AG04450 (cell line): ENCODE results near the gene C10orf90. TPM values are rescaled to one million over a fixed set of nuclear protein-coding genes. Genes with fewer than 3 reads are reported as not detected.
"Not testable (repeated sequence)": the region's sequence is repeated elsewhere in the genome, so short reads cannot be mapped to it uniquely, and the experiment has no call there.

Experiments used
- CTCF ChIA-PET: fragments of 300-600, 350-600 bp; formaldehyde crosslinking; extraction: SDS; loops from one replicate; lab custom pipeline; 2022; ENCODE audit warnings: antibody characterized with exemption, inconsistent platforms; lab: Charles Lee
- POLR2A ChIA-PET: fragments of 350-600 bp; formaldehyde crosslinking; extraction: SDS; loops from one replicate; lab custom pipeline; 2021; ENCODE audit warnings: antibody characterized with exemption, inconsistent platforms; lab: Yijun Ruan, JAX
- DNase-seq: peaks from one replicate; pipeline ENCODE4 v3.0.0-alpha.2; 2011; ENCODE audit warnings: low read depth, low spot score
- H3K27ac ChIP-seq: one replicate; pipeline ENCODE4 v1.5.1; 2012; ENCODE audit warnings: low read depth, low read length, control low read depth
- H3K27me3 ChIP-seq: one replicate; pipeline ENCODE4 v1.6.0; 2012; ENCODE audit warnings: low read length; ENCODE audit not compliant: control insufficient read depth, insufficient read depth
- H3K4me3 ChIP-seq: 2 replicates; pipeline ENCODE4 v1.5.1; 2011; ENCODE audit warnings: mild to moderate bottlenecking, low read depth, low read length, control low read depth
- H3K9me3 ChIP-seq: 2 replicates; pipeline ENCODE4 v1.5.1; 2012; ENCODE audit warnings: low read length; ENCODE audit not compliant: control insufficient read depth, insufficient read depth
- CTCF ChIP-seq: IDR thresholded peaks from 2 replicates; pipeline ENCODE4 v1.5.1; 2011; ENCODE audit warnings: low read depth, low read length, control low read depth, inconsistent platforms
- polyA plus RNA-seq: library from polyadenylated mRNA; depleted of rRNA; stranded (reverse); fragments of >200 nt; gene quantifications from 2 replicates; pipeline ENCODE4 v1.2.3, GENCODE V29; 2011

Gene C10orf90
- polyA plus RNA-seq, 1 experiment = 0.10 TPM

GRCh38 chr10:126563361-126563760, 107.1 kb downstream of the C10orf90 start:
- CTCF ChIA-PET = no interaction called here
- POLR2A ChIA-PET = no interaction called here
- Histone ChIP-seq H3K4me3 (no peak overlapping the region), H3K27me3 (peaks cover 6% of the 10 kb centered on the region), H3K9me3 (no peaks in the 10 kb centered on the region), H3K27ac (no peak overlapping the region)
- no peak for DNase-seq
- TF ChIP-seq CTCF = no peak

GRCh38 chr10:126561921-126562680, 108.4 kb downstream of the C10orf90 start:
- ChIA-PET CTCF (no interaction called here), POLR2A (interaction anchor here (0.6 kb wide), 2 partner anchors 14 to 1468 kb away, joined by 3 to 7 read pairs; no protein-coding TSS in a partner anchor)
- DNase-seq = no peak
- Histone ChIP-seq H3K4me3 (no peak overlapping the region), H3K9me3 (no peaks in the 10 kb centered on the region), H3K27me3 (peaks cover 9% of the 10 kb centered on the region), H3K27ac (no peak overlapping the region)
- no peak for TF ChIP-seq CTCF

- no peak for TF ChIP-seq CTCF
- H3K27ac ChIP-seq = no peak overlapping the region
- H3K4me3 ChIP-seq = peak overlapping the region; percentile 41
- no peaks in the 10 kb centered on the region for H3K9me3 ChIP-seq
- H3K27me3 ChIP-seq = peaks cover 6% of the 10 kb centered on the region
- DNase-seq = no peak
- ChIA-PET POLR2A (interaction anchor here (0.6 kb wide), 1 partner anchor 1468 kb away, joined by 7 read pairs; no protein-coding TSS in a partner anchor), CTCF (interaction anchor here (0.8 kb wide), 1 partner anchor 579 kb away, joined by 3 read pairs; no protein-coding TSS in a partner anchor)
Observed at GRCh38 chr10:126561294-126561920, 109.1 kb downstream of the C10orf90 start.

- ChIA-PET POLR2A (no interaction called here), CTCF (interaction anchor here (0.6 kb wide), 1 partner anchor 139 kb away, joined by 3 read pairs; no protein-coding TSS in a partner anchor)
- Histone ChIP-seq H3K27ac (no peak overlapping the region), H3K27me3 (peaks cover 6% of the 10 kb centered on the region), H3K4me3 (no peak overlapping the region), H3K9me3 (no peaks in the 10 kb centered on the region)
- TF ChIP-seq CTCF = no peak
- no peak for DNase-seq
Observed at GRCh38 chr10:126558881-126559280, 111.6 kb downstream of the C10orf90 start.

- DNase-seq = no peak
- H3K27ac ChIP-seq = no peak overlapping the region
- peaks cover 5% of the 10 kb centered on the region for H3K27me3 ChIP-seq
- no peak overlapping the region for H3K4me3 ChIP-seq
- H3K9me3 ChIP-seq = no peaks in the 10 kb centered on the region
- ChIA-PET CTCF (no interaction called here), POLR2A (no interaction called here)
- no peak for TF ChIP-seq CTCF
Observed at GRCh38 chr10:126551202-126551601, 119.3 kb downstream of the C10orf90 start.

- CTCF ChIA-PET, H3K9me3 ChIP-seq, DNase-seq, H3K27me3 ChIP-seq, H3K4me3 ChIP-seq, H3K27ac ChIP-seq, POLR2A ChIA-PET: not testable (repeated sequence)
Observed at GRCh38 chr10:126550586-126550985, 119.9 kb downstream of the C10orf90 start.
